ENCODE results near the gene G2E3.

The G2E3 gene

DNA sequence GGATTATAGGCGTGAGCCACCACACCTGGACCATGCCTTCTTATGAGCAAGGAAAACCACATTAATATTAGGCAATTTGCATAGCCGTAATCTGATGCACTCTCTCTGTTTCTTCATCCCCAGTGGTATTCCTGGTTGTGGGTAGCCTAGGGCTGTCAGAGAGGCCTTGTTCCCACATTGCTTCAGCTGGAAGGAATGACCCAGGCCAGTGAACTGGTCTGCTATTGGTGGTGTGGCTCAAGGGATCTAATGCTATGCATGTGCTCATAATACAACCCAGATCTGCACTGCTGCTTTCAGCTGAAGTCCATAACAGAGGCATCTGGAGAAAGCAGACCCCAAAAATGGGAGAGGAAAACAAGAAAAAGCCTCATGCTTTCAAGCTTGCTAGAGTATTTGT is 33.1 kb upstream of the G2E3 start:
- H3K27ac ChIP-seq (replicated peaks), result no peak overlapping the region
- TF ChIP-seq POLR2AphosphoS5 (IDR thresholded peaks at IDR 0.05; ENCODE audit: low read depth) (no peak), GABPA (IDR thresholded peaks at IDR 0.05; ENCODE audit: low read depth) (no peak)
- DNase-seq (ENCODE audit: low read depth in 1 of 2, low spot score in 1 of 2), result no peak
- H3K4me3 ChIP-seq (replicated peaks; ENCODE audit: insufficient read depth, low read length), result no peak overlapping the region
- H3K27me3 ChIP-seq (ENCODE audit: insufficient read depth, poor library complexity, severe bottlenecking), result no peaks in the 10 kb centered on the region

- TF ChIP-seq POLR2AphosphoS5 (IDR thresholded peaks at IDR 0.05; ENCODE audit: low read depth), result no peak
- no peak for TF ChIP-seq GABPA (IDR thresholded peaks at IDR 0.05; ENCODE audit: low read depth)
- TF ChIP-seq CTCF (IDR thresholded peaks at IDR 0.05; ENCODE audit: insufficient read depth, low read length), result no peak
- TF ChIP-seq, protein P1, sequence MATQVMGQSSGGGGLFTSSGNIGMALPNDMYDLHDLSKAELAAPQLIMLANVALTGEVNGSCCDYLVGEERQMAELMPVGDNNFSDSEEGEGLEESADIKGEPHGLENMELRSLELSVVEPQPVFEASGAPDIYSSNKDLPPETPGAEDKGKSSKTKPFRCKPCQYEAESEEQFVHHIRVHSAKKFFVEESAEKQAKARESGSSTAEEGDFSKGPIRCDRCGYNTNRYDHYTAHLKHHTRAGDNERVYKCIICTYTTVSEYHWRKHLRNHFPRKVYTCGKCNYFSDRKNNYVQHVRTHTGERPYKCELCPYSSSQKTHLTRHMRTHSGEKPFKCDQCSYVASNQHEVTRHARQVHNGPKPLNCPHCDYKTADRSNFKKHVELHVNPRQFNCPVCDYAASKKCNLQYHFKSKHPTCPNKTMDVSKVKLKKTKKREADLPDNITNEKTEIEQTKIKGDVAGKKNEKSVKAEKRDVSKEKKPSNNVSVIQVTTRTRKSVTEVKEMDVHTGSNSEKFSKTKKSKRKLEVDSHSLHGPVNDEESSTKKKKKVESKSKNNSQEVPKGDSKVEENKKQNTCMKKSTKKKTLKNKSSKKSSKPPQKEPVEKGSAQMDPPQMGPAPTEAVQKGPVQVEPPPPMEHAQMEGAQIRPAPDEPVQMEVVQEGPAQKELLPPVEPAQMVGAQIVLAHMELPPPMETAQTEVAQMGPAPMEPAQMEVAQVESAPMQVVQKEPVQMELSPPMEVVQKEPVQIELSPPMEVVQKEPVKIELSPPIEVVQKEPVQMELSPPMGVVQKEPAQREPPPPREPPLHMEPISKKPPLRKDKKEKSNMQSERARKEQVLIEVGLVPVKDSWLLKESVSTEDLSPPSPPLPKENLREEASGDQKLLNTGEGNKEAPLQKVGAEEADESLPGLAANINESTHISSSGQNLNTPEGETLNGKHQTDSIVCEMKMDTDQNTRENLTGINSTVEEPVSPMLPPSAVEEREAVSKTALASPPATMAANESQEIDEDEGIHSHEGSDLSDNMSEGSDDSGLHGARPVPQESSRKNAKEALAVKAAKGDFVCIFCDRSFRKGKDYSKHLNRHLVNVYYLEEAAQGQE (IDR thresholded peaks at IDR 0.05; ENCODE audit: insufficient replicate concordance, low read depth), result no peak
- no peak for TF ChIP-seq SPI1 (IDR thresholded peaks at IDR 0.05; ENCODE audit: borderline replicate concordance, low read depth)
- Histone ChIP-seq H3K27ac (replicated peaks) (no peak overlapping the region), H3K4me3 (replicated peaks; ENCODE audit: insufficient read depth, low read length) (no peak overlapping the region), H3K27me3 (ENCODE audit: insufficient read depth, poor library complexity, severe bottlenecking) (no peaks in the 10 kb centered on the region)
- DNase-seq (ENCODE audit: low read depth in 1 of 2, low spot score in 1 of 2), result no peak
Measured at GRCh38 chr14:30527196-30527595, 31.8 kb upstream of the G2E3 start.

DNA sequence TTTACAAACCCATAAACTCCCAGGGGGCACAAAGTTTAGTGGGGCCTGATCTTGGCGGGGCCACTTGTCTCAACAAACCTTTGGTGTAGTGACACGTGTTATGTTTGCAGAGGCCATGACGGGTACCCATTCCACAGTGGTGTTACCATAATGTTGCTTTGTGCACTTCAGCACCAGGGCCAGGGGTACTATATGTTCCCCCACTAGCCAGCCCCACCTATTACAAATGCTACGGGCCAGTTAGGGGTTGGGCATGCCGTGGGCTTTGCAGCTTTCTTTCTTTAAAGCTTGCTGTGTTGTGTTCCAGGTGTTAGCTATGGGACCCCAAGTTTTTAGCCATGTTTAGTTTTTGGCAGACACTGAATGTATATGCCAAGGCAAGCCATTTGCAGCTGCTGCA is 30.8 kb upstream of the G2E3 start:
- no peak for DNase-seq (ENCODE audit: low read depth in 1 of 2, low spot score in 1 of 2)
- no peak overlapping the region for H3K27ac ChIP-seq (replicated peaks)
- H3K27me3 ChIP-seq (ENCODE audit: insufficient read depth, poor library complexity, severe bottlenecking), result no peaks in the 10 kb centered on the region
- no peak for TF ChIP-seq SPI1 (IDR thresholded peaks at IDR 0.05; ENCODE audit: borderline replicate concordance, low read depth)
- TF ChIP-seq, protein P1 (IDR thresholded peaks at IDR 0.05; ENCODE audit: insufficient replicate concordance, low read depth), result peak; percentile 83
- no peak overlapping the region for H3K4me3 ChIP-seq (replicated peaks; ENCODE audit: insufficient read depth, low read length)

DNA sequence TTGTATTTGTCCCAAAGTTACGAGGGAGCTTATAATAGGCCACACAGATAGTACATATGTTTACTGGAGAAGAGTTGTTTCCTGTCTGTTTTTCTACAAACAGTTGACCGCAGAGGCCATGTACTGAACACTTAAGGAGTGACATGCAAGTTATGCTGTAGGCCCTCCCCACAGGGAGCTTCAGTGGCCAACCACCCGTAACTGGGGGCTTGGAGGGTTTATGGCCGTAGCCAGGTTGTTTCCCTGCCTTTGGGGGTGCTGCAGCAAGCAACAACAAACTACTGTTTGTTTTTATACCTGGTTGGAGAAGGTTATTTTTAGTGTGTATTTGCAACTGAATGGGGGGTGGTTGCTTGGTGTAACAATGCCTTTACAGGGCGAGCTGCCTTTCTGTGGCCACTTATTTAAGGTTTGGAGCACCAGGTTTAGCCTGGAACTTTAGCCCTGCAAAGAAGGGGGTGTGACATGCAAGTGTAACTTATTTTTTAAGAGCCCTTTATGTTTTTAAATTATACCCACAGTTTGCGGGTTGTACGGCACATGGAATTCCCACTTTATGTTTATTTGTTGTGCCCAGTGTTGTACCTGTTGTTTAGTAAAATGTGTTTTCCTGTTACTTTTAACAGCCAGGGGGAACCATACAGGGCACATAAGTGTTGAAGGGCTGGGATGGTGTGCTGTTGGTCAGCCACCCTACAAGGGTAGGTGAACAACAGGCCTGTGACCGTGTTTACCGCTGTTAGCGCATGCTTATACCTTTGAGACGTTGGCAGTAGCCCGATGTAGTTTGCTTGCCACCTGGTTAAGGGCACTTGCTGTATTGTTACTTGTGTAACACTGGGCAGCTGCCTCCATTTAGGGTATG is 29.9 kb upstream of the G2E3 start:
- no peak for DNase-seq (ENCODE audit: low read depth in 1 of 2, low spot score in 1 of 2)
- Histone ChIP-seq H3K4me3 (replicated peaks; ENCODE audit: insufficient read depth, low read length) (no peak overlapping the region), H3K27me3 (ENCODE audit: insufficient read depth, poor library complexity, severe bottlenecking) (no peaks in the 10 kb centered on the region), H3K27ac (replicated peaks) (no peak overlapping the region)
- no peak for TF ChIP-seq POLR2AphosphoS5 (IDR thresholded peaks at IDR 0.05; ENCODE audit: low read depth)

DNA sequence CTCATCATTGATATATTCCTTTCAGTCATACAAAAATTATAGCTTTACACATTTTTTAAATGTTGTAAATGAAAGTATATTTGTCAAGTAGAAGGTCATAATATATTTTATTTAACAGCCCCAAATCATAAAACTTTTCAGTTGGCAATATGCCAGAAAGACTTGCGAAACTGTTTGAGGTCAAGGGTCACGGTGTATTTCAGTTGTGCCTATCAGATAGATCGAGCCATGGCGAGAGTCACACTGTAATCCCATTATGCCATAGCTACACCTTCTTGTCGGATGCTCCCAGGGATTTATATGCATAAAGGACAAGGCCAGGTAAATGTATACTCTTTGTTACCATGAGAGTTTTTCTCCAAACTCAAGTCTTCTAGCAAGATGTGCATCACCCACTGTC is 26.7 kb upstream of the G2E3 start:
- TF ChIP-seq POLR2AphosphoS5 (IDR thresholded peaks at IDR 0.05; ENCODE audit: low read depth) (no peak), SPI1 (IDR thresholded peaks at IDR 0.05; ENCODE audit: borderline replicate concordance, low read depth) (no peak), GABPA (IDR thresholded peaks at IDR 0.05; ENCODE audit: low read depth) (no peak)
- DNase-seq (ENCODE audit: low read depth in 1 of 2, low spot score in 1 of 2), result no peak
- Histone ChIP-seq H3K27ac (replicated peaks) (no peak overlapping the region), H3K27me3 (ENCODE audit: insufficient read depth, poor library complexity, severe bottlenecking) (no peaks in the 10 kb centered on the region), H3K4me3 (replicated peaks; ENCODE audit: insufficient read depth, low read length) (no peak overlapping the region)

GRCh38 chr14:30533126-30533525 is 25.8 kb upstream of the G2E3 start:
- DNase-seq (ENCODE audit: low read depth in 1 of 2, low spot score in 1 of 2), result no peak
- Histone ChIP-seq H3K27me3 (ENCODE audit: insufficient read depth, poor library complexity, severe bottlenecking) (no peaks in the 10 kb centered on the region), H3K27ac (replicated peaks) (no peak overlapping the region), H3K4me3 (replicated peaks; ENCODE audit: insufficient read depth, low read length) (no peak overlapping the region)
- TF ChIP-seq, protein P1 (IDR thresholded peaks at IDR 0.05; ENCODE audit: insufficient replicate concordance, low read depth), result no peak
- TF ChIP-seq POLR2AphosphoS5 (IDR thresholded peaks at IDR 0.05; ENCODE audit: low read depth) (no peak), SPI1 (IDR thresholded peaks at IDR 0.05; ENCODE audit: borderline replicate concordance, low read depth) (no peak)
